ENCODE data around the gene GNAO1. TPM values are rescaled to one million over a fixed set of nuclear protein-coding genes. Genes with fewer than 3 reads are reported as not detected.

Gene GNAO1
- total and polyA plus RNA-seq, 9 of the 15 experiments (the other 6 are each of a cell fraction or from before 2014, with no cell fraction given), result 0.07 to 0.42 (median 0.08) TPM; not detected in 5

DNA sequence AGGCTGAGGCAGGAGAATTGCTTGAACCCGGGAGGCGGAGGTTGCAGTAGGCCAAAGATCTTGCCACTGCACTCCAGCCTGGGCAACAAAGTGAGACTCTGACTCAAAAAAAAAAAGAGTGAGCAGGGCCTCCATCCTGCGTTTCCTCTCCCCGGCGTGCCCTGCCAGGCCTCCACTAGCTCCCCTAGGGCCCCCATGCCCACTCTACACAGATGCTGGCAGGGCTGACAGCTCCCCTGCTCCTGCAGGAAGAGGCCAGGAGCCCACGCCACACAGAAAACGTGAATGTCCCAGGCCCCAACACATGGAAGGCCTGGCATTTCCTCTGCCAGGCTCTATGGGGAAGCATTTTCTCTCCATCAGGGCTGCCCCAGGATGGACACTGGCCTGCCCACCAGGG lies 124.7 kb downstream of the GNAO1 start (continued):
- TF ChIP-seq ZC3H4 (CRISPR knock-in tag; IDR thresholded peaks at IDR 0.05; ENCODE audit: borderline replicate concordance), result no peak
- no peak for TF ChIP-seq ZNF146 (CRISPR knock-in tag; IDR thresholded peaks at IDR 0.05; ENCODE audit: unreplicated experiment)
- TF ChIP-seq ZNF316 (IDR thresholded peaks at IDR 0.05), result no peak
- TF ChIP-seq HNRNPL (IDR thresholded peaks at IDR 0.05; ENCODE audit: low read depth, low read length), result no peak
- no peak for TF ChIP-seq MCM3 (IDR thresholded peaks at IDR 0.05)
- no peak for TF ChIP-seq HIVEP1 (CRISPR knock-in tag; IDR thresholded peaks at IDR 0.05)
- TF ChIP-seq USF1 (CRISPR knock-in tag; IDR thresholded peaks at IDR 0.05), result no peak
- TF ChIP-seq U2AF1 (optimal IDR thresholded peaks at IDR 0.05; ENCODE audit: low read depth, low read length), result no peak
- TF ChIP-seq ZZZ3 (IDR thresholded peaks at IDR 0.05), result no peak
- TF ChIP-seq ZFPM2 (CRISPR knock-in tag; IDR thresholded peaks at IDR 0.05), result no peak
- no peak for TF ChIP-seq ZC3H8 (IDR thresholded peaks at IDR 0.05)

DNA sequence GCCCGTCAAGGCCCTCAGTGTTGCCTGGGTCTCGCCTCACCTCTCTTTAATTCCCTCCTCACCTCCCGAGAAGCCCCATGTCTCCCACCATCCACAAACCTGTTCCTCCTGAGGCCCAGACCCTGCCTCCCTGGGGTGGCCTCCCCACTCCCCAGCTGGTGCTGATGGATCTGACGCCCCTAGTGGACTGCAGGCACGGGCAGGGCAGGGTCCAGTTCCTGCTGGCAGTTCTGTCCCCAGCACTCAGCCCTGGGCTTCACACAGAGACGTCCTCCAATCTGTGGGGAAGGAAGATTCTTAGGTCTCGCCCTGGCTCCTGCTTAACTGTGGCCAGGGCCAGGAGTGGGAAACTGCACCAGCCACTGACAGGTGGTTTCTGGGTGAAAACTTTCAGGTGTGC lies 125.3 kb downstream of the GNAO1 start:
- no peak for FAIRE-seq
- Histone ChIP-seq H3K4me3 (no peak overlapping the region), H3K27ac (ENCODE audit: extremely low read depth, low read depth, low read length) (no peak overlapping the region), H3K36me3 (ENCODE audit: control insufficient read depth, insufficient read depth, low read length) (no peaks in the 10 kb centered on the region), H3K27me3 (ENCODE audit: control insufficient read depth in 2 of 2, insufficient read depth in 2 of 2, low read length in 2 of 2) (peaks cover 5 to 35% of the 10 kb centered on the region in 2 experiments; a peak in 4 of 5 replicates), H2AFZ (ENCODE audit: low read depth, low read length) (no peak overlapping the region), H3K9ac (ENCODE audit: insufficient read depth in 1 of 2, low read depth in 2 of 2, low read length in 2 of 2) (no peak overlapping the region), H4K20me1 (replicated peaks; ENCODE audit: control insufficient read depth, insufficient read depth, low read length) (no peaks in the 10 kb centered on the region), H3K9me1 (ENCODE audit: control insufficient read depth, insufficient read depth, low read length) (no peaks in the 10 kb centered on the region), H3K9me3 (replicated peaks; ENCODE audit: control insufficient read depth, insufficient read depth, low read depth, low read length) (no peaks in the 10 kb centered on the region), H3K79me2 (ENCODE audit: control insufficient read depth, insufficient read depth, low read length) (no peaks in the 10 kb centered on the region), H3K4me1 (replicated peaks in 1 of 2; ENCODE audit: control insufficient read depth in 2 of 2, insufficient read depth in 2 of 2, low read length in 2 of 2) (peaks cover 0 to 13% of the 10 kb centered on the region in 2 experiments; a peak in 2 of 5 replicates), H3K4me2 (ENCODE audit: insufficient read depth, low read length) (no peak overlapping the region)
- 0 out of 3 replicates have a peak, but pooled peaks have one; percentile 19 for ATAC-seq
- ChIA-PET POLR2A (no interaction called here), CTCF (ENCODE audit: low intra/inter-chr PET ratio) (no interaction called here)
- WGBS (ENCODE audit: insufficient coverage, low coverage, missing lambda C conversion rate), result 15% methylated on average over 7 of the region's 7 CpGs
- intact Hi-C loops (cut with micrococcal nuclease) (loop anchor here (5.0 to 10.0 kb wide), 4 partner anchors 54 to 469 kb away; no protein-coding TSS in a partner anchor), in situ Hi-C loops (cut with MboI) (loop anchor here (5.0 to 10.0 kb wide), 2 partner anchors 369 to 602 kb away; no protein-coding TSS in a partner anchor)
- TF ChIP-seq, protein P1, sequence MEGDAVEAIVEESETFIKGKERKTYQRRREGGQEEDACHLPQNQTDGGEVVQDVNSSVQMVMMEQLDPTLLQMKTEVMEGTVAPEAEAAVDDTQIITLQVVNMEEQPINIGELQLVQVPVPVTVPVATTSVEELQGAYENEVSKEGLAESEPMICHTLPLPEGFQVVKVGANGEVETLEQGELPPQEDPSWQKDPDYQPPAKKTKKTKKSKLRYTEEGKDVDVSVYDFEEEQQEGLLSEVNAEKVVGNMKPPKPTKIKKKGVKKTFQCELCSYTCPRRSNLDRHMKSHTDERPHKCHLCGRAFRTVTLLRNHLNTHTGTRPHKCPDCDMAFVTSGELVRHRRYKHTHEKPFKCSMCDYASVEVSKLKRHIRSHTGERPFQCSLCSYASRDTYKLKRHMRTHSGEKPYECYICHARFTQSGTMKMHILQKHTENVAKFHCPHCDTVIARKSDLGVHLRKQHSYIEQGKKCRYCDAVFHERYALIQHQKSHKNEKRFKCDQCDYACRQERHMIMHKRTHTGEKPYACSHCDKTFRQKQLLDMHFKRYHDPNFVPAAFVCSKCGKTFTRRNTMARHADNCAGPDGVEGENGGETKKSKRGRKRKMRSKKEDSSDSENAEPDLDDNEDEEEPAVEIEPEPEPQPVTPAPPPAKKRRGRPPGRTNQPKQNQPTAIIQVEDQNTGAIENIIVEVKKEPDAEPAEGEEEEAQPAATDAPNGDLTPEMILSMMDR (IDR thresholded peaks at IDR 0.05 in 2 of 3, conservative IDR thresholded peaks at IDR 0.05 in 1 of 3; ENCODE audit: insufficient read depth in 2 of 3, low read depth in 1 of 3, low read length in 3 of 3), result peak; percentile 1 to 28 (median 14); a peak in 1 of 6 replicates
- TF ChIP-seq ZNF143 (CRISPR knock-in tag; IDR thresholded peaks at IDR 0.05) (no peak), SRSF1 (IDR thresholded peaks at IDR 0.05; ENCODE audit: low read depth, low read length) (no peak), SRSF3 (IDR thresholded peaks at IDR 0.05; ENCODE audit: insufficient read depth, low read length) (no peak)
- BruUV-seq (replicated peaks), result no TSS peak
- no peak for DNase-seq (ENCODE audit: extremely low read depth in 1 of 4, low spot score in 3 of 4)
